ENCODE measurements around the gene CTPS1.

CTPS1 gene

GRCh38 chr1:41025979-41026819 lies 46.7 kb downstream of the CTPS1 start:
- no peak for DNase-seq

GRCh38 chr1:41028034-41028642 lies 48.6 kb downstream of the CTPS1 start:
- no peak for DNase-seq

GRCh38 chr1:41030872-41031616 lies 51.5 kb downstream of the CTPS1 start:
- no peak for DNase-seq

GRCh38 chr1:41032147-41032546 lies 52.7 kb downstream of the CTPS1 start:
- no peak for DNase-seq

- DNase-seq, result no peak
Measured at GRCh38 chr1:41033272-41033671, 53.8 kb downstream of the CTPS1 start.

- DNase-seq, result no peak
Measured at GRCh38 chr1:41037116-41037903, 57.8 kb downstream of the CTPS1 start.

GRCh38 chr1:41038110-41038509 lies 58.6 kb downstream of the CTPS1 start:
- no peak for DNase-seq

GRCh38 chr1:41041614-41042270 lies 62.2 kb downstream of the CTPS1 start:
- no peak for DNase-seq

GRCh38 chr1:41044187-41044586 lies 64.7 kb downstream of the CTPS1 start:
- no peak for DNase-seq

GRCh38 chr1:41045740-41046139 lies 66.2 kb downstream of the CTPS1 start:
- DNase-seq, result no peak

GRCh38 chr1:41046347-41046775 lies 66.9 kb downstream of the CTPS1 start:
- no peak for DNase-seq

- no peak for DNase-seq
Measured at GRCh38 chr1:41048540-41048939, 69.0 kb downstream of the CTPS1 start.

- DNase-seq, result no peak
Measured at GRCh38 chr1:41051022-41051421, 71.5 kb downstream of the CTPS1 start.

GRCh38 chr1:41053316-41053715 lies 73.8 kb downstream of the CTPS1 start:
- no peak for DNase-seq

GRCh38 chr1:41056907-41057306 lies 77.4 kb downstream of the CTPS1 start:
- DNase-seq, result no peak

All from NCI-H524 (cell line).